ENCODE measurements around the gene PDILT.
A peak's percentile ranks its signal among the peaks of the same experiment; 100 is the strongest.

PDILT gene

DNA sequence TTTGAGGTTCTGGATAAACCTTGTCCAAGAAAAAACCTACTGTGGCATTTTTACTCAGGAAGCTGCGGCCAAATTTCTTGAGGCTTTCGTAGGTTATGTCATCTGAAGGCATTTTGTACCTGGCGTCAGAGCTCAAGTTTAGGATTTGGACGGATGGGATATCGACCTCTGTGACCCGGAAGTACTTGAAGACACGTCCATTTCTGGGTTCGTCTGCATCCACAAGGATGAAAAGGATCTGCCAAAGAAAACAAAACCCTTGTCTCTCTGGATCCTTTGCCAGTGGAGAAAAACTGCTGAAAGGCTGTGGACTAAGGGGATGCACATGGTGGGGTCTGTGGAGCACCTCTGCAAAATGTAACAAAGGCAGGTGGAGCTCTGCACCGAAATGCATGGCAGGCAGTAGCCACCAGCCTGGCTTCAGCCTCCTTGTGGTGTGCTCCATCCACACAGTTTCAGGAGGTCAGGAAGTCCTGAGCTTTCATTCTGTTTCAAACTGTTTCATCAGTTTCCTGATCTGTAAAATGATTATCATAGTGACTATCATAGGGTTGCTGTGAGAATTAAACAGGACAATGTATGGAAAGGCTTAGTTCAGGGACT, 35.0 kb downstream of the PDILT start:
- Histone ChIP-seq H3K4me1 (ENCODE audit: control insufficient read depth, low read depth, low read length) (no peaks in the 10 kb centered on the region), H3K4me2 (ENCODE audit: low read length) (no peak overlapping the region), H3K79me2 (ENCODE audit: control insufficient read depth, insufficient read depth, low read length) (no peaks in the 10 kb centered on the region), H3K79me1 (ENCODE audit: low read length) (no peaks in the 10 kb centered on the region), H3K27me3 (ENCODE audit: insufficient read depth, low read length, poor library complexity) (no peaks in the 10 kb centered on the region), H3K18ac (ENCODE audit: low read length) (no peak overlapping the region), H2BK15ac (replicated peaks; ENCODE audit: low read depth) (no peak overlapping the region), H4K5ac (ENCODE audit: low read length) (no peak overlapping the region), H3K4me3 (ENCODE audit: low read length) (no peak overlapping the region), H3K56ac (ENCODE audit: low read length) (no peak overlapping the region), H3K36me3 (ENCODE audit: control insufficient read depth, insufficient read depth, low read length) (no peaks in the 10 kb centered on the region), H3K27ac (ENCODE audit: low read depth, low read length) (no peak overlapping the region), H3K4ac (ENCODE audit: low read depth, low read length) (no peak overlapping the region), H3K23ac (ENCODE audit: low read length) (no peak overlapping the region), H2BK5ac (ENCODE audit: low read length) (no peak overlapping the region), H2BK120ac (ENCODE audit: low read depth, low read length) (no peak overlapping the region), H2AK5ac (ENCODE audit: low read length) (no peak overlapping the region), H3K9ac (ENCODE audit: low read length) (no peak overlapping the region), H4K8ac (ENCODE audit: low read depth, low read length) (no peak overlapping the region)
- DNase-seq, result no peak
- no CpG with 5 or more reads among the region's 9 CpGs for WGBS (ENCODE audit: extremely low coverage, insufficient coverage, low lambda C conversion rate)

DNA sequence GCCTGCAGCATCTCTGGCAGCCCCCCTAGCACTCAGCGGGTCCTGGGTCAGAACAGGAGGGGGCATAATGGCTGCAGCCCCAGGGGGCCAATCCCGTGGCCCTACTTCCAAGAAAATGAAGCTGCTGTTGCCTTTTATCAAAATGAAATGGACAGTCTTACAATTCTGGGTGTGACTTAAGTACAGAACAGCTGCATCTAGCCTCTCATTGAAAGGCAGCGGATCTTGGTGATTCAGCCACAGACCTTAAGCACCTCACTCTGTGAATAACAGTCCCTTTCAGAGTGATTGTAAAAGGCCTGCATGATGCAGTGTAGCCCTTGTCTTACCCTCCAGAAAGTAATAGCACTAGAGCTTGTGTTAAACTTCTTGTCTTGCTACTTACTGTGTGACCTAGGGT, 40.5 kb downstream of the PDILT start:
- Histone ChIP-seq H3K27me3 (ENCODE audit: insufficient read depth, low read length, poor library complexity) (no peaks in the 10 kb centered on the region), H3K18ac (ENCODE audit: low read length) (no peak overlapping the region), H3K4me1 (ENCODE audit: control insufficient read depth, low read depth, low read length) (no peaks in the 10 kb centered on the region), H3K9ac (ENCODE audit: low read length) (no peak overlapping the region), H3K79me2 (ENCODE audit: control insufficient read depth, insufficient read depth, low read length) (no peaks in the 10 kb centered on the region), H2BK5ac (ENCODE audit: low read length) (no peak overlapping the region), H3K4ac (ENCODE audit: low read depth, low read length) (no peak overlapping the region), H4K8ac (ENCODE audit: low read depth, low read length) (no peak overlapping the region), H3K36me3 (ENCODE audit: control insufficient read depth, insufficient read depth, low read length) (no peaks in the 10 kb centered on the region), H2BK120ac (ENCODE audit: low read depth, low read length) (no peak overlapping the region), H3K4me2 (ENCODE audit: low read length) (no peak overlapping the region), H2AK5ac (ENCODE audit: low read length) (no peak overlapping the region), H3K23ac (ENCODE audit: low read length) (no peak overlapping the region), H3K27ac (ENCODE audit: low read depth, low read length) (no peak overlapping the region), H3K4me3 (ENCODE audit: low read length) (no peak overlapping the region), H2BK15ac (replicated peaks; ENCODE audit: low read depth) (no peak overlapping the region), H4K5ac (ENCODE audit: low read length) (no peak overlapping the region), H3K56ac (ENCODE audit: low read length) (no peak overlapping the region), H3K79me1 (ENCODE audit: low read length) (no peaks in the 10 kb centered on the region)
- no CpG with 5 or more reads among the region's 3 CpGs for WGBS (ENCODE audit: extremely low coverage, insufficient coverage, low lambda C conversion rate)
- DNase-seq, result no peak

DNA sequence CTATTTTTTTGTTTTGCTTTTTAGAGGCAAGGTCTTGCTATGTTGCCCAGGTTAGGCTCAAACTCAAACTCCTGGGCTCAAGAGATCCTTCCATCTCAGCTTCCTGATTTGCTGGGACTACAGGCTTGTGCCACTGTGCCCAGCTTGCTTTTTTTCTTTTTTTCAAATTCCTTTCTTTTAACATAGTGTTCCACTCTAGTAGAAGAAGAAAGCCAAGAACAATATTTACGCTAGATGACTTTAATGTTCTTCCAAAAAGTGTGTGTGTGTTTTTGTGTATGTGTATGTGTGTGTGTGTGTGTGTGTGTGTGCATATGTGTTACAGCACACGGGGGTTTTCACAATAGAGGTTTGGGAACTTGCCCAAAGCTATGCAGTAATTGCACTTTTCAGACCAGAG, 41.3 kb downstream of the PDILT start:
- Histone ChIP-seq H3K27ac (ENCODE audit: low read depth, low read length) (no peak overlapping the region), H2BK120ac (ENCODE audit: low read depth, low read length) (no peak overlapping the region), H3K4me3 (ENCODE audit: low read length) (no peak overlapping the region), H2BK5ac (ENCODE audit: low read length) (no peak overlapping the region), H4K5ac (ENCODE audit: low read length) (no peak overlapping the region), H3K4me2 (ENCODE audit: low read length) (no peak overlapping the region), H2BK15ac (replicated peaks; ENCODE audit: low read depth) (no peak overlapping the region), H3K36me3 (ENCODE audit: control insufficient read depth, insufficient read depth, low read length) (no peaks in the 10 kb centered on the region), H3K9ac (ENCODE audit: low read length) (no peak overlapping the region), H3K4me1 (ENCODE audit: control insufficient read depth, low read depth, low read length) (no peaks in the 10 kb centered on the region), H2AK5ac (ENCODE audit: low read length) (no peak overlapping the region), H3K79me1 (ENCODE audit: low read length) (no peaks in the 10 kb centered on the region), H3K79me2 (ENCODE audit: control insufficient read depth, insufficient read depth, low read length) (no peaks in the 10 kb centered on the region), H3K27me3 (ENCODE audit: insufficient read depth, low read length, poor library complexity) (no peaks in the 10 kb centered on the region), H3K4ac (ENCODE audit: low read depth, low read length) (no peak overlapping the region), H3K23ac (ENCODE audit: low read length) (no peak overlapping the region), H4K8ac (ENCODE audit: low read depth, low read length) (no peak overlapping the region), H3K56ac (ENCODE audit: low read length) (no peak overlapping the region), H3K18ac (ENCODE audit: low read length) (no peak overlapping the region)
- WGBS (ENCODE audit: extremely low coverage, insufficient coverage, low lambda C conversion rate), result no CpG with 5 or more reads among the region's 2 CpGs
- DNase-seq, result no peak

DNA sequence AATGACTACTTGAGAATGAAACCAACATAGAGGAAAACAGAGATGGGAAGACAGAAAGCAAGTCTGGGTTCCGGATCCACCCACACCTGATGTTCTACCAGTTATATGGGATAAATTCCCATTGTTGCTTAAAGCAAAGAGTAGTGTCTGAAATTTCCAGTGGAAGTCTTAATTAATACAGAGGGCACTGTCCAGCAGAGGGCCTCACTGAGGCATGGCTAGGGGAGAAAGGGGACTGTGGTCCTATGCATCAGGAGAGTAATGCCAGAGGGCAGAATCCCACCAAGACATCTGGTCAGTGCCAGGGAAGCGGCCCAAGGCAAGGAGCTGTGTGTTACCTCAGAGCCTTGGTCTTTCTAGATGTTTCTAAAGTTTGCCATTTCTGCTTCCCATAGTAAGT, 44.5 kb downstream of the PDILT start:
- no peak overlapping the region for H3K4ac ChIP-seq (ENCODE audit: low read depth, low read length)
- no peak overlapping the region for H3K4me3 ChIP-seq (ENCODE audit: low read length)
- no peak overlapping the region for H2BK5ac ChIP-seq (ENCODE audit: low read length)
- H4K5ac ChIP-seq (ENCODE audit: low read length), result no peak overlapping the region
- H2AK5ac ChIP-seq (ENCODE audit: low read length), result no peak overlapping the region
- no peaks in the 10 kb centered on the region for H3K27me3 ChIP-seq (ENCODE audit: insufficient read depth, low read length, poor library complexity)
- H2BK15ac ChIP-seq (replicated peaks; ENCODE audit: low read depth), result no peak overlapping the region
- H2BK120ac ChIP-seq (ENCODE audit: low read depth, low read length), result no peak overlapping the region
- H3K56ac ChIP-seq (ENCODE audit: low read length), result no peak overlapping the region
- H4K8ac ChIP-seq (ENCODE audit: low read depth, low read length), result no peak overlapping the region
- H3K79me2 ChIP-seq (ENCODE audit: control insufficient read depth, insufficient read depth, low read length), result no peaks in the 10 kb centered on the region
- no peaks in the 10 kb centered on the region for H3K79me1 ChIP-seq (ENCODE audit: low read length)
- H3K27ac ChIP-seq (ENCODE audit: low read depth, low read length), result no peak overlapping the region
- DNase-seq, result peak; percentile 48
- H3K18ac ChIP-seq (ENCODE audit: low read length), result no peak overlapping the region
- no peaks in the 10 kb centered on the region for H3K36me3 ChIP-seq (ENCODE audit: control insufficient read depth, insufficient read depth, low read length)
- H3K23ac ChIP-seq (ENCODE audit: low read length), result no peak overlapping the region
- H3K4me1 ChIP-seq (ENCODE audit: control insufficient read depth, low read depth, low read length), result no peaks in the 10 kb centered on the region
- no peak overlapping the region for H3K4me2 ChIP-seq (ENCODE audit: low read length)
- no peak overlapping the region for H3K9ac ChIP-seq (ENCODE audit: low read length)
- no CpG with 5 or more reads among the region's 2 CpGs for WGBS (ENCODE audit: extremely low coverage, insufficient coverage, low lambda C conversion rate)

DNA sequence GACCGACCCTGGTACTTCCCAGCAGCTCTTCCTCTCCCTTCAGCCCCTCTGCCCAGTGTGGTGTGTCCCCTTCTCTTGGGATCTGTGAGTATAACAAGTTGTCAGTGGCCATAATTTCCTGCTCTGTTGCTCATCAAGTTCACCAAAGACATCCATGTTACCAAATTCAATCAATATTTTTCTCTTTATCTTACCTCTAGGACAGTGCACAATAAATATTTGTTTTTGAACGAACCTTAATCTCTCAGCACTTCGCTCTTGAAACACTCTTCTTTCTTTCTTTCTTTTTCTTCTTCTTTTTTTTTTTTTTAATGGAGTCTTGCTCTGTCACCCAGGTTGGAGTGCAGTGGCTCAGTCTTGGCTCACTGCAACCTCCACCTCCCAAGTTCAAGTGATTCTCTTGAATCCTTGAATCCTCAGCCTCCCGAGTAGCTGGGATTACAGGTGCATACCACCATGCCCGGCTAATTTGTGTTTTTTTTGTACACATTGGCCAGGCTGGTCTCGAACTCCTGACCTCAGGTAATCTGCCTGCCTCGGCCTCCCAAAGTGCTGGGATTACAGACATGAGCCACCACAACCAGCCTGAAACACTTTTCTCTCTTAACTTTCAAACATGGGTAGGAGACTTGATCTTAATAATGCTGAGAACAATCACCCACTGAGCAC, 49.3 kb downstream of the PDILT start:
- Histone ChIP-seq H3K9ac (ENCODE audit: low read length) (no peak overlapping the region), H3K36me3 (ENCODE audit: control insufficient read depth, insufficient read depth, low read length) (no peaks in the 10 kb centered on the region), H3K4ac (ENCODE audit: low read depth, low read length) (no peak overlapping the region), H2BK5ac (ENCODE audit: low read length) (no peak overlapping the region), H3K4me1 (ENCODE audit: control insufficient read depth, low read depth, low read length) (no peaks in the 10 kb centered on the region), H3K56ac (ENCODE audit: low read length) (no peak overlapping the region), H3K79me2 (ENCODE audit: control insufficient read depth, insufficient read depth, low read length) (no peaks in the 10 kb centered on the region), H4K5ac (ENCODE audit: low read length) (no peak overlapping the region), H3K27ac (ENCODE audit: low read depth, low read length) (no peak overlapping the region), H3K23ac (ENCODE audit: low read length) (no peak overlapping the region), H2AK5ac (ENCODE audit: low read length) (no peak overlapping the region), H4K8ac (ENCODE audit: low read depth, low read length) (no peak overlapping the region), H2BK15ac (replicated peaks; ENCODE audit: low read depth) (no peak overlapping the region), H3K79me1 (ENCODE audit: low read length) (no peaks in the 10 kb centered on the region), H3K4me3 (ENCODE audit: low read length) (no peak overlapping the region), H3K4me2 (ENCODE audit: low read length) (no peak overlapping the region), H3K27me3 (ENCODE audit: insufficient read depth, low read length, poor library complexity) (no peaks in the 10 kb centered on the region), H3K18ac (ENCODE audit: low read length) (no peak overlapping the region), H2BK120ac (ENCODE audit: low read depth, low read length) (no peak overlapping the region)
- WGBS (ENCODE audit: extremely low coverage, insufficient coverage, low lambda C conversion rate), result no CpG with 5 or more reads among the region's 7 CpGs
- DNase-seq, result no peak

DNA sequence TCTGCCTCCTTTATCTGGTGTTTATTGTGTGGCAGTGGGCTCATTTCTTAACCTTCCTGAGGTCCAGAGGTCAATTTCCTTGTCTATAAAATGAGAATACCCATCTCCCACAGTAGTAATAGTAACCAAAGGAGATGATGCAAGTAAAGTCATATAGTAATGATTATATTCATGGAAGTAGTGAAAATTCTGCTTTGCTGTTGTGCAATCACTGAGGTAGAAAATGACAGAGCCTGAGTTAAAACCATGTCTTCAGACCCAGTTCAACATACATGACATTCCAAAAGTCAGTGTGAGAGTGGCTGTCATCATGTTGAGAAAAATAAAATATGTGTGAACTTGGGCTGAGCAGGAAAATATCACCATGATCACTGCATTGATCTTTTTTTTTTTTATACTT, 51.2 kb downstream of the PDILT start:
- H2BK120ac ChIP-seq (ENCODE audit: low read depth, low read length), result no peak overlapping the region
- H3K56ac ChIP-seq (ENCODE audit: low read length), result no peak overlapping the region
- no peak overlapping the region for H3K18ac ChIP-seq (ENCODE audit: low read length)
- no peak overlapping the region for H2BK15ac ChIP-seq (replicated peaks; ENCODE audit: low read depth)
- no peak overlapping the region for H4K8ac ChIP-seq (ENCODE audit: low read depth, low read length)
- H3K27me3 ChIP-seq (ENCODE audit: insufficient read depth, low read length, poor library complexity), result no peaks in the 10 kb centered on the region
- no peak overlapping the region for H2AK5ac ChIP-seq (ENCODE audit: low read length)
- H4K5ac ChIP-seq (ENCODE audit: low read length), result no peak overlapping the region
- no peak overlapping the region for H2BK5ac ChIP-seq (ENCODE audit: low read length)
- H3K79me1 ChIP-seq (ENCODE audit: low read length), result no peaks in the 10 kb centered on the region
- DNase-seq, result no peak
- H3K4me2 ChIP-seq (ENCODE audit: low read length), result no peak overlapping the region
- no peak overlapping the region for H3K9ac ChIP-seq (ENCODE audit: low read length)
- no peak overlapping the region for H3K27ac ChIP-seq (ENCODE audit: low read depth, low read length)
- H3K4ac ChIP-seq (ENCODE audit: low read depth, low read length), result no peak overlapping the region
- no peaks in the 10 kb centered on the region for H3K4me1 ChIP-seq (ENCODE audit: control insufficient read depth, low read depth, low read length)
- no peaks in the 10 kb centered on the region for H3K36me3 ChIP-seq (ENCODE audit: control insufficient read depth, insufficient read depth, low read length)
- H3K23ac ChIP-seq (ENCODE audit: low read length), result no peak overlapping the region
- no peak overlapping the region for H3K4me3 ChIP-seq (ENCODE audit: low read length)
- no peaks in the 10 kb centered on the region for H3K79me2 ChIP-seq (ENCODE audit: control insufficient read depth, insufficient read depth, low read length)

All from mesendoderm (in vitro differentiated cells).